SK-N-SH (cell line): Measurements from ENCODE around the gene FZD2. TPM values are rescaled to one million over a fixed set of nuclear protein-coding genes. Genes with fewer than 3 reads are reported as not detected.
A peak's percentile ranks its signal among the peaks of the same experiment; 100 is the strongest.

ENCODE experiments used
- CHD2 ChIP-seq: fragments of 150-350 bp; IDR thresholded peaks from 2 replicates; pipeline ENCODE4 v1.6.1; 2018; ENCODE audit warnings: low read length; ENCODE audit not compliant: partially characterized antibody
- CTCF ChIP-seq: fragments of 200-600 bp; sonication (generic); IDR thresholded peaks from 2 replicates; pipeline ENCODE4 v1.6.1; 2017; ENCODE audit warnings: antibody characterized with exemption, mild to moderate bottlenecking, moderate library complexity
- ELF1 ChIP-seq: IDR thresholded peaks from 2 replicates; pipeline ENCODE4 v1.4.0; 2012
- EZH2phosphoT487 ChIP-seq: fragments of 200-600 bp; sonication (generic); IDR thresholded peaks from 2 replicates; pipeline ENCODE4 v1.6.1; 2017; ENCODE audit warnings: low read depth, mixed run types, mild to moderate bottlenecking, antibody characterized with exemption, moderate library complexity, borderline replicate concordance
- FOXJ3 ChIP-seq: sonication (generic); formaldehyde crosslinking; IDR thresholded peaks from 2 replicates; pipeline ENCODE4 v1.5.1; 2020; ENCODE audit warnings: mild to moderate bottlenecking, missing genetic modification reagents
- FOXM1 ChIP-seq: IDR thresholded peaks from 2 replicates; pipeline ENCODE4 v1.4.0; 2012; ENCODE audit warnings: low read depth, mild to moderate bottlenecking
- IRF3 ChIP-seq: fragments of 150-350 bp; IDR thresholded peaks from 2 replicates; pipeline ENCODE4 v1.6.1; 2016; ENCODE audit warnings: mild to moderate bottlenecking, low read depth, low read length
- MAX ChIP-seq: IDR thresholded peaks from 2 replicates; pipeline ENCODE4 v1.4.0; 2012; ENCODE audit warnings: low read depth
- MEF2A ChIP-seq: IDR thresholded peaks from 2 replicates; pipeline ENCODE4 v1.4.0; 2012; ENCODE audit warnings: low read depth, borderline replicate concordance
- MXI1 ChIP-seq: IDR thresholded peaks from 2 replicates; pipeline ENCODE4 v1.6.1; 2012; ENCODE audit warnings: mild to moderate bottlenecking, low read depth, low read length, improper control_type of control experiment
- NFIC ChIP-seq: IDR thresholded peaks from 2 replicates; pipeline ENCODE4 v1.4.0; 2012; ENCODE audit warnings: borderline replicate concordance
- PBX3 ChIP-seq: IDR thresholded peaks from 2 replicates; pipeline ENCODE4; 2012
- RAD21 ChIP-seq: IDR thresholded peaks from 2 replicates; pipeline ENCODE4 v1.6.1; 2012; ENCODE audit warnings: mild to moderate bottlenecking, low read length
- REST ChIP-seq: IDR thresholded peaks from 2 replicates; pipeline ENCODE4 v1.6.1; 2012; ENCODE audit warnings: mild to moderate bottlenecking, low read depth, low read length, moderate library complexity
- RFX5 ChIP-seq: IDR thresholded peaks from 2 replicates; pipeline ENCODE4 v1.6.1; 2012; ENCODE audit warnings: mild to moderate bottlenecking, improper control_type of control experiment, low read length
- SIN3A ChIP-seq: IDR thresholded peaks from 2 replicates; pipeline ENCODE4 v1.6.1; 2012; ENCODE audit warnings: low read depth, mild to moderate bottlenecking, low read length, moderate library complexity, borderline replicate concordance
- TCF12 ChIP-seq: IDR thresholded peaks from 2 replicates; pipeline ENCODE4 v1.4.0; 2012
- TEAD4 ChIP-seq: IDR thresholded peaks from 2 replicates; pipeline ENCODE4 v1.4.0; 2012; ENCODE audit warnings: mild to moderate bottlenecking, borderline replicate concordance; ENCODE audit not compliant: insufficient read depth
- USF1 ChIP-seq: IDR thresholded peaks from 2 replicates; pipeline ENCODE4 v1.4.0; 2012; ENCODE audit warnings: low read depth, borderline replicate concordance
- polyA plus RNA-seq, 3 experiments: library from polyadenylated mRNA; depleted of rRNA; stranded (reverse); fragments of >200 nt; gene quantifications; 2 replicates each; pipeline ENCODE4 v1.2.3, GENCODE V29; 2012

FZD2 gene
- polyA plus RNA-seq, 1 of the 3 experiments (the other 2 are of a cell fraction): 35.1 TPM

GRCh38 chr17:44607836-44608690, 50.8 kb downstream of the FZD2 start (continued):
- 0 out of 2 replicates have a peak, but pooled peaks have one; percentile 41 for TF ChIP-seq MAX
- TF ChIP-seq FOXM1: 0 out of 2 replicates have a peak, but pooled peaks have one; percentile 46
- TF ChIP-seq SIN3A: no peak
- no peak for TF ChIP-seq CTCF
- TF ChIP-seq EZH2phosphoT487: no peak
- no peak for TF ChIP-seq FOXJ3 (CRISPR knock-in tag)
- no peak for TF ChIP-seq RAD21
- no peak for TF ChIP-seq ELF1
- TF ChIP-seq MXI1: no peak
- no peak for TF ChIP-seq USF1
- TF ChIP-seq MEF2A: no peak
- TF ChIP-seq CHD2: peak; percentile 91
- TF ChIP-seq IRF3: no peak
- peak; percentile 97 for TF ChIP-seq TCF12
- TF ChIP-seq NFIC: peak; percentile 48
- peak; percentile 88 for TF ChIP-seq TEAD4
- TF ChIP-seq REST: no peak
- TF ChIP-seq PBX3: peak; percentile 50
- no peak for TF ChIP-seq RFX5
